ENCODE data around the gene OR10AD1. TPM values are rescaled to one million over a fixed set of nuclear protein-coding genes. Genes with fewer than 3 reads are reported as not detected.

Gene OR10AD1
- total and polyA plus RNA-seq, 10 of the 15 experiments (the other 5 are each of a cell fraction or from before 2014, with no cell fraction given), result 0.04 to 0.12 TPM; not detected in 8

DNA sequence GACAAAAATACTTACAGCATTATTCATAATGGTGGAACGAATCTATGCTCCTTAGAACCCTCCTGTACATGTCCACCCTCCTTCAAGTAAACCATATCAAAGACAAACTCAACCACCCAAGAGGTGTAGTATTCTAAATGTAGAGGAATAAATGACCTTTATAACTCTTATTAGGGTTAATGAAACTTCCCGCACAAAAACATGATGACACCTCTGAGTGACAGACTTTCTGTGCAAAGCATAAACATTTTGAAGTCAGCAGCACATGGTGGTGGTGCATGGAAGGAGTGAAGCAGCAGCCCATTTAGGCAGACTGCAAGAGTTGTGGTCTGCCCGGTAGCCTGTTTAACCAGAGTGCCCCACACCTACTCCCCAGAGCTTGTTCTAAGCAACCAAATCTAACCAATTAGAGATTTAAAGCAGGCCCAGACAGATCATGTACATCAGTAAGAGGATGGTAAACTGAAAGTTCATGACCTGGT, 45.2 kb downstream of the OR10AD1 start:
- Histone ChIP-seq H3K9ac (ENCODE audit: control insufficient read depth, insufficient read depth, low read length) (peak overlapping the region; percentile 81), H3K27me3 (replicated peaks in 1 of 2; ENCODE audit: control insufficient read depth in 2 of 2, insufficient read depth in 2 of 2, low read length in 1 of 2) (no peaks in the 10 kb centered on the region), H2AFZ (ENCODE audit: control insufficient read depth, low read depth, low read length) (peak overlapping the region; percentile 99), H3K79me2 (ENCODE audit: control insufficient read depth, insufficient read depth, low read length) (peaks cover 17% of the 10 kb centered on the region), H3K4me2 (ENCODE audit: control insufficient read depth, insufficient read depth) (peak overlapping the region; percentile 79), H4K20me1 (ENCODE audit: control insufficient read depth, insufficient read depth) (no peaks in the 10 kb centered on the region), H3K36me3 (ENCODE audit: control insufficient read depth in 2 of 2, insufficient read depth in 2 of 2, low read length in 1 of 2) (peaks cover 0 to 4% of the 10 kb centered on the region in 2 experiments; a peak in 2 of 4 replicates), H3K27ac (ENCODE audit: control insufficient read depth, insufficient read depth) (peak overlapping the region; percentile 89), H3K4me1 (ENCODE audit: control insufficient read depth, insufficient read depth, low read length) (peaks cover 17% of the 10 kb centered on the region), H3K4me3 (peak overlapping the region; percentile 64; the same call in 1 of the 2 replicates), H3K9me3 (replicated peaks; ENCODE audit: control insufficient read depth, insufficient read depth, low read length) (no peaks in the 10 kb centered on the region)
- in situ Hi-C loops (cut with MboI), result no loop called here
- FAIRE-seq (peak; percentile 7), DNase-seq (ENCODE audit: low read depth, low spot score) (no peak), ATAC-seq (no peak; the same call in 1 of the 3 replicates)
- ChIA-PET POLR2A (interaction anchor here (1.0 to 2.2 kb wide), 9 partner anchors 13 to 54 kb away, joined by 3 to 10 read pairs (median 5); partner anchors contain the start of genes CCDC184, PFKM and SENP1), RAD21 (ENCODE audit: unreplicated experiment) (interaction anchor here (0.8 to 3.0 kb wide), 6 partner anchors 39 to 288 kb away, joined by 3 to 13 read pairs (median 4); partner anchors contain the start of genes PFKM and SENP1), SMC1A (ENCODE audit: uncharacterized antibody, unreplicated experiment) (interaction anchor here (0.8 to 2.8 kb wide), 8 partner anchors 10 to 317 kb away, joined by 3 to 12 read pairs (median 5); partner anchors contain the start of genes PFKM and SENP1), CTCF (interaction anchor here (0.7 to 2.7 kb wide), 23 partner anchors 10 to 460 kb away, joined by 3 to 16 read pairs (median 5); partner anchors contain the start of genes CCDC184, SENP1 and TMEM106C)
- intact Hi-C loops (cut with micrococcal nuclease; ENCODE audit: unreplicated experiment), result loop anchor here (1.0 kb wide), 1 partner anchor 53 kb away; no protein-coding TSS in a partner anchor
- WGBS (ENCODE audit: insufficient coverage, insufficient replicate concordance, low lambda C conversion rate, missing lambda C conversion rate), result 22% methylated on average over 3 of the region's 3 CpGs
- BruUV-seq (replicated peaks), result no TSS peak
- TF ChIP-seq, protein P1, sequence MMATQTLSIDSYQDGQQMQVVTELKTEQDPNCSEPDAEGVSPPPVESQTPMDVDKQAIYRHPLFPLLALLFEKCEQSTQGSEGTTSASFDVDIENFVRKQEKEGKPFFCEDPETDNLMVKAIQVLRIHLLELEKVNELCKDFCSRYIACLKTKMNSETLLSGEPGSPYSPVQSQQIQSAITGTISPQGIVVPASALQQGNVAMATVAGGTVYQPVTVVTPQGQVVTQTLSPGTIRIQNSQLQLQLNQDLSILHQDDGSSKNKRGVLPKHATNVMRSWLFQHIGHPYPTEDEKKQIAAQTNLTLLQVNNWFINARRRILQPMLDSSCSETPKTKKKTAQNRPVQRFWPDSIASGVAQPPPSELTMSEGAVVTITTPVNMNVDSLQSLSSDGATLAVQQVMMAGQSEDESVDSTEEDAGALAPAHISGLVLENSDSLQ (IDR thresholded peaks at IDR 0.05), result peak; percentile 51; the same call in 1 of the 2 replicates
- no peak for TF ChIP-seq ZNF207 (IDR thresholded peaks at IDR 0.05; ENCODE audit: borderline replicate concordance)
- no peak for TF ChIP-seq CHD1 (IDR thresholded peaks at IDR 0.05; ENCODE audit: low read depth, low read length)
- no peak for TF ChIP-seq SRF (IDR thresholded peaks at IDR 0.05; ENCODE audit: low read depth in 2 of 2, low read length in 2 of 2)
- no peak for TF ChIP-seq PML (IDR thresholded peaks at IDR 0.05; ENCODE audit: low read length)
- no peak for TF ChIP-seq ZBED1 (IDR thresholded peaks at IDR 0.05; ENCODE audit: borderline replicate concordance)
- no peak for TF ChIP-seq SREBF1 (IDR thresholded peaks at IDR 0.05; ENCODE audit: low read length)
- TF ChIP-seq BRCA1 (IDR thresholded peaks at IDR 0.05; ENCODE audit: low read depth, low read length), result no peak
- TF ChIP-seq GABPA (IDR thresholded peaks at IDR 0.05; ENCODE audit: low read depth), result no peak
- no peak for TF ChIP-seq HCFC1 (IDR thresholded peaks at IDR 0.05; ENCODE audit: low read length)
- no peak for TF ChIP-seq SREBF2 (IDR thresholded peaks at IDR 0.05; ENCODE audit: low read length)
- TF ChIP-seq YBX1 (IDR thresholded peaks at IDR 0.05), result no peak
- peak; percentile 13 for TF ChIP-seq SMAD1 (IDR thresholded peaks at IDR 0.05; ENCODE audit: low read depth, partially characterized antibody)
- TF ChIP-seq ZNF384 (IDR thresholded peaks at IDR 0.05; ENCODE audit: borderline replicate concordance, low read depth, low read length), result no peak
- TF ChIP-seq, protein P2, sequence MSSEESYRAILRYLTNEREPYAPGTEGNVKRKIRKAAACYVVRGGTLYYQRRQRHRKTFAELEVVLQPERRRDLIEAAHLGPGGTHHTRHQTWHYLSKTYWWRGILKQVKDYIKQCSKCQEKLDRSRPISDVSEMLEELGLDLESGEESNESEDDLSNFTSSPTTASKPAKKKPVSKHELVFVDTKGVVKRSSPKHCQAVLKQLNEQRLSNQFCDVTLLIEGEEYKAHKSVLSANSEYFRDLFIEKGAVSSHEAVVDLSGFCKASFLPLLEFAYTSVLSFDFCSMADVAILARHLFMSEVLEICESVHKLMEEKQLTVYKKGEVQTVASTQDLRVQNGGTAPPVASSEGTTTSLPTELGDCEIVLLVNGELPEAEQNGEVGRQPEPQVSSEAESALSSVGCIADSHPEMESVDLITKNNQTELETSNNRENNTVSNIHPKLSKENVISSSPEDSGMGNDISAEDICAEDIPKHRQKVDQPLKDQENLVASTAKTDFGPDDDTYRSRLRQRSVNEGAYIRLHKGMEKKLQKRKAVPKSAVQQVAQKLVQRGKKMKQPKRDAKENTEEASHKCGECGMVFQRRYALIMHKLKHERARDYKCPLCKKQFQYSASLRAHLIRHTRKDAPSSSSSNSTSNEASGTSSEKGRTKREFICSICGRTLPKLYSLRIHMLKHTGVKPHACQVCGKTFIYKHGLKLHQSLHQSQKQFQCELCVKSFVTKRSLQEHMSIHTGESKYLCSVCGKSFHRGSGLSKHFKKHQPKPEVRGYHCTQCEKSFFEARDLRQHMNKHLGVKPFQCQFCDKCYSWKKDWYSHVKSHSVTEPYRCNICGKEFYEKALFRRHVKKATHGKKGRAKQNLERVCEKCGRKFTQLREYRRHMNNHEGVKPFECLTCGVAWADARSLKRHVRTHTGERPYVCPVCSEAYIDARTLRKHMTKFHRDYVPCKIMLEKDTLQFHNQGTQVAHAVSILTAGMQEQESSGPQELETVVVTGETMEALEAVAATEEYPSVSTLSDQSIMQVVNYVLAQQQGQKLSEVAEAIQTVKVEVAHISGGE (CRISPR knock-in tag; IDR thresholded peaks at IDR 0.05), result no peak
- no peak for TF ChIP-seq STAT1 (conservative IDR thresholded peaks at IDR 0.05)
- no peak for TF ChIP-seq ZZZ3 (IDR thresholded peaks at IDR 0.05; ENCODE audit: control insufficient read depth, insufficient read length, low read depth)
- no peak for TF ChIP-seq NRF1 (conservative IDR thresholded peaks at IDR 0.05; ENCODE audit: low read depth, low read length)
